Stimulated activated naive B cell treated with anti-CD40 and anti-IgM and Interleukin-4, amounts not matched to agents 10 μg/mL and 1 μg/mL and 100 μg/mL, for 72 hours (primary cell): ENCODE measurements around the gene GPR142.
A peak's percentile ranks its signal among the peaks of the same experiment; 100 is the strongest.

Experiments
- ATAC-seq, 2 donors: fragments of 150-1000 bp; cut with Tn5 transposase; replicated peaks; 2 replicates each; pipeline ENCODE4 v1.10.0; 2021; ENCODE audit warnings: moderate library complexity in 1 of 2
- DNase-seq: peaks from one replicate; pipeline ENCODE4 v3.0.0; 2021
- H3K27ac Mint-ChIP-seq: one replicate; pipeline ENCODE4 v1.8.0; 2022; ENCODE audit warnings: mild to moderate bottlenecking, mixed read lengths
- H3K27me3 Mint-ChIP-seq, 2 donors: one replicate each; pipeline ENCODE4 v1.8.0; 2022; ENCODE audit warnings: mixed read lengths in 2 of 2
- H3K36me3 Mint-ChIP-seq, 2 donors: one replicate each; pipeline ENCODE4 v1.8.0; 2022; ENCODE audit warnings: mixed read lengths in 2 of 2, mild to moderate bottlenecking in 1 of 2
- H3K4me1 Mint-ChIP-seq, 2 donors: one replicate each; pipeline ENCODE4 v1.8.0; 2022; ENCODE audit warnings: mixed read lengths in 2 of 2, mild to moderate bottlenecking in 1 of 2
- H3K4me3 Mint-ChIP-seq, 2 donors: one replicate each; pipeline ENCODE4 v1.8.0; 2022; ENCODE audit warnings: mild to moderate bottlenecking in 2 of 2, mixed read lengths in 2 of 2, moderate library complexity in 1 of 2
- H3K9me3 Mint-ChIP-seq, 2 donors: one replicate each; pipeline ENCODE4 v1.8.0; 2022; ENCODE audit warnings: mixed read lengths in 2 of 2, mild to moderate bottlenecking in 1 of 2

The GPR142 gene

DNA sequence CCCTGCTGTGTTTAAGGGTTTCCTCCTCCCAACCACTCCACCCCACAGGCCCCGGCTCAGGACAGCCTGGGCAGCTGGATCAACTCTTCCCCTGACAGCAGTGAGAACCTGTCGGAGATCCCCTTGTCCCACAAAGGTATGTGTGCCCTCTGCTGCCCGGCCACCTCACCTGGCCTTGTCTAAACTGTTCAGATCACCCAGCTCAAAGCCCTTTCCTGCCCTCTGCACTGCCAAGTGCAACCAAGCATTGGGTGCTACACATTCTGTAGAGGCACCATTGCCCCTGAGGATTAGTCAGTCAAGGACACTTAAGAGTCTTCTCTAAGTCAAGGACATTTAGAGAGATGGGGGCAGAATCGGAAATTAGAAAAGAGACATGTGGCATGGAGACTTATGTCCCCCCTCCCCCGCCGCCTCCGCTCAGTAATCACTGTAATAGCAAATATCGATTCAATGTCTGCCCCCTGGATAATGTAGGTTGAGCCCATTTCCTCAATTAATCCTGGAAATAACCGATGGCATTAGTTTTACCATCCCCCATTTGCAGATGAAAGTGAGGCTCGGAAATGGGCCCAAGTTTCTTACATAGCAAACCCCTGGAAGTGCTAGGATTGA is 13.8 kb upstream of the GPR142 start:
- Mint-ChIP-seq H3K4me3 (no peak overlapping the region), H3K36me3 (no peaks in the 10 kb centered on the region), H3K4me1 (peaks cover 6 to 9% of the 10 kb centered on the region in 2 donors), H3K27me3 (peaks cover 68 to 78% of the 10 kb centered on the region in 2 donors), H3K9me3 (no peaks in the 10 kb centered on the region), H3K27ac (no peak overlapping the region)
- no peak for ATAC-seq
- DNase-seq, result no peak

- H3K4me1 Mint-ChIP-seq, result peaks cover 6 to 9% of the 10 kb centered on the region in 2 donors
- ATAC-seq (peak; percentile 77 to 87), DNase-seq (peak; percentile 46)
- H3K27ac Mint-ChIP-seq, result no peak overlapping the region
- no peaks in the 10 kb centered on the region for H3K36me3 Mint-ChIP-seq
- H3K27me3 Mint-ChIP-seq, result peaks cover 67 to 76% of the 10 kb centered on the region in 2 donors
- H3K9me3 Mint-ChIP-seq, result no peaks in the 10 kb centered on the region
- no peak overlapping the region for H3K4me3 Mint-ChIP-seq
These were observed 13.2 kb upstream of the GPR142 start for GRCh38 chr17:74354123-74354522.

DNA sequence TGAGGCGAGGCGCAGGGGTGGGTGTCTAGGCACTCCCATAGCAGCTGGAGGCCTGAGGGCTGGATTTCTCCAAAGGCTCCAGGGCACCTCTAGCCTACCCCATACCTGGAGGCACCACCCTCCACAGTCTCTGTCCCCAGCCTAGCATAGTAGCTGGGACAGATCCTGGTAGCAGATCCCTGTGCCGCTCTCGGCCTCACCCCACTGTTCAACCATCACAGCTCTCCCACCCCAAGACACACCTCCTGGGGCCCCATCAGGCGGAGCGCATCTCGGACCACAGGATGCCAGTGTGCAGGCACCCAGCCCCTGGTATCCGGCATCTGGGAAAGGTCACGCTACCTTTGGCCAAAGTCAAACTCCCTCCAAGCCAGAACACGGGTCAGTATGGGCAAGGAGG is 12.7 kb upstream of the GPR142 start:
- Mint-ChIP-seq H3K4me3 (no peak overlapping the region), H3K27me3 (peaks cover 69 to 78% of the 10 kb centered on the region in 2 donors), H3K27ac (no peak overlapping the region), H3K36me3 (no peaks in the 10 kb centered on the region), H3K9me3 (no peaks in the 10 kb centered on the region), H3K4me1 (peaks cover 6 to 9% of the 10 kb centered on the region in 2 donors)
- ATAC-seq (no peak), DNase-seq (no peak)

GRCh38 chr17:74355065-74355464 is 12.2 kb upstream of the GPR142 start:
- Mint-ChIP-seq H3K4me3 (no peak overlapping the region), H3K4me1 (peaks cover 6 to 9% of the 10 kb centered on the region in 2 donors), H3K9me3 (no peaks in the 10 kb centered on the region), H3K27me3 (peaks cover 68 to 80% of the 10 kb centered on the region in 2 donors), H3K27ac (no peak overlapping the region), H3K36me3 (no peaks in the 10 kb centered on the region)
- no peak for DNase-seq
- ATAC-seq, result no peak

GRCh38 chr17:74356646-74357465 is 10.4 kb upstream of the GPR142 start:
- Mint-ChIP-seq H3K27me3 (peaks cover 67 to 86% of the 10 kb centered on the region in 2 donors), H3K9me3 (no peaks in the 10 kb centered on the region), H3K4me1 (peaks cover 6 to 12% of the 10 kb centered on the region in 2 donors), H3K27ac (no peak overlapping the region), H3K36me3 (no peaks in the 10 kb centered on the region), H3K4me3 (peak overlapping the region in 1 of 2 donors; percentile 54)
- DNase-seq (no peak), ATAC-seq (no peak)

GRCh38 chr17:74357466-74357809 is 9.9 kb upstream of the GPR142 start:
- H3K9me3 Mint-ChIP-seq, result no peaks in the 10 kb centered on the region
- peaks cover 67 to 86% of the 10 kb centered on the region in 2 donors for H3K27me3 Mint-ChIP-seq
- no peak for DNase-seq
- no peaks in the 10 kb centered on the region for H3K36me3 Mint-ChIP-seq
- no peak overlapping the region for H3K27ac Mint-ChIP-seq
- H3K4me3 Mint-ChIP-seq, result no peak overlapping the region
- H3K4me1 Mint-ChIP-seq, result peaks cover 6 to 14% of the 10 kb centered on the region in 2 donors
- no peak for ATAC-seq

- Mint-ChIP-seq H3K9me3 (no peaks in the 10 kb centered on the region), H3K27ac (no peak overlapping the region), H3K4me3 (no peak overlapping the region), H3K4me1 (peaks cover 6 to 14% of the 10 kb centered on the region in 2 donors), H3K27me3 (peaks cover 62 to 77% of the 10 kb centered on the region in 2 donors), H3K36me3 (no peaks in the 10 kb centered on the region)
- DNase-seq (no peak), ATAC-seq (no peak)
These were observed 8.6 kb upstream of the GPR142 start for GRCh38 chr17:74358697-74359096.

DNA sequence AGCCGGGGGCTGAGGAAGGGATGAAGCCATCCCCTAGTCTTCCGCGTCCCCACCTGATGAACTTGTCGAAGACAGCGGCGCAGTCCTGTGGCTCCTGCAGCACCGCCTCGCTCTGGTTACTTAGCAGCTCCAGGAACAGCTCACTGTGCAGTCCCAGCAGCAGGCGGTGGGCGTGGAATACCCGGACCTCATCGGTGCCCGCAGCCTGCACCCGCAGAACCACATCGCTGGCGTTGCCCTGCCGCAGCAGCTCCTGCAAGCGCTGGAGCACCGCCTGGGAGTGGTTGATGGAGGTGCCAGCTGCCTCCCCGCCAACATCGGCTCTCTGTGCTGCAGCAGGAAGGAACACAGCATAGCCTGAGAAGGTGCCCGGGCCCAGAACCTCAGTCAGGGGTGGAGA is 7.4 kb upstream of the GPR142 start:
- H3K4me3 Mint-ChIP-seq, result no peak overlapping the region

GRCh38 chr17:74360899-74361229 is 6.4 kb upstream of the GPR142 start:
- ATAC-seq (no peak), DNase-seq (no peak)
- Mint-ChIP-seq H3K36me3 (no peaks in the 10 kb centered on the region), H3K27ac (no peak overlapping the region), H3K4me3 (no peak overlapping the region), H3K27me3 (peaks cover 46 to 61% of the 10 kb centered on the region in 2 donors), H3K9me3 (no peaks in the 10 kb centered on the region), H3K4me1 (peaks cover 0 to 5% of the 10 kb centered on the region in 2 donors)

More for the DNA sequence above, 7.4 kb upstream of the GPR142 start:
- peaks cover 54 to 65% of the 10 kb centered on the region in 2 donors for H3K27me3 Mint-ChIP-seq
- no peak for ATAC-seq
- no peak for DNase-seq
- H3K36me3 Mint-ChIP-seq, result no peaks in the 10 kb centered on the region
- H3K27ac Mint-ChIP-seq, result no peak overlapping the region
- H3K4me1 Mint-ChIP-seq, result peaks cover 0 to 5% of the 10 kb centered on the region in 2 donors
- no peaks in the 10 kb centered on the region for H3K9me3 Mint-ChIP-seq

GRCh38 chr17:74361230-74362068 is 5.9 kb upstream of the GPR142 start, which contains the start of gene BTBD17:
Gene BTBD17 (minus strand): TSS chr17:74361868. CDS start chr17:74361819, 49 bp downstream.
- peak; percentile 60 to 64 for ATAC-seq
- no peak for DNase-seq
- no peak within 1 kb of the TSS for H3K4me3 Mint-ChIP-seq
- H3K27me3 Mint-ChIP-seq, result peaks cover 41 to 61% of the 10 kb centered on the region in 2 donors
- H3K9me3 Mint-ChIP-seq, result no peaks in the 10 kb centered on the region
- no peaks in the 10 kb centered on the region for H3K36me3 Mint-ChIP-seq
- peak within 1 kb of the TSS; percentile 42 for H3K27ac Mint-ChIP-seq
- H3K4me1 Mint-ChIP-seq, result peaks cover 0 to 5% of the 10 kb centered on the region in 2 donors

GRCh38 chr17:74362069-74362405 is 5.3 kb upstream of the GPR142 start:
- H3K4me1 Mint-ChIP-seq, result peaks cover 0 to 5% of the 10 kb centered on the region in 2 donors
- H3K4me3 Mint-ChIP-seq, result no peak overlapping the region
- peak overlapping the region; percentile 42 for H3K27ac Mint-ChIP-seq
- ATAC-seq, result no peak
- H3K9me3 Mint-ChIP-seq, result no peaks in the 10 kb centered on the region
- peaks cover 44 to 65% of the 10 kb centered on the region in 2 donors for H3K27me3 Mint-ChIP-seq
- no peaks in the 10 kb centered on the region for H3K36me3 Mint-ChIP-seq
- DNase-seq, result no peak

GRCh38 chr17:74362810-74363498 is 4.4 kb upstream of the GPR142 start:
- H3K27ac Mint-ChIP-seq, result no peak overlapping the region
- DNase-seq (no peak), ATAC-seq (no peak)
- no peaks in the 10 kb centered on the region for H3K36me3 Mint-ChIP-seq
- H3K9me3 Mint-ChIP-seq, result no peaks in the 10 kb centered on the region
- peaks cover 49 to 70% of the 10 kb centered on the region in 2 donors for H3K27me3 Mint-ChIP-seq
- no peak overlapping the region for H3K4me3 Mint-ChIP-seq
- peaks cover under 1 to 5% of the 10 kb centered on the region in 2 donors for H3K4me1 Mint-ChIP-seq

DNA sequence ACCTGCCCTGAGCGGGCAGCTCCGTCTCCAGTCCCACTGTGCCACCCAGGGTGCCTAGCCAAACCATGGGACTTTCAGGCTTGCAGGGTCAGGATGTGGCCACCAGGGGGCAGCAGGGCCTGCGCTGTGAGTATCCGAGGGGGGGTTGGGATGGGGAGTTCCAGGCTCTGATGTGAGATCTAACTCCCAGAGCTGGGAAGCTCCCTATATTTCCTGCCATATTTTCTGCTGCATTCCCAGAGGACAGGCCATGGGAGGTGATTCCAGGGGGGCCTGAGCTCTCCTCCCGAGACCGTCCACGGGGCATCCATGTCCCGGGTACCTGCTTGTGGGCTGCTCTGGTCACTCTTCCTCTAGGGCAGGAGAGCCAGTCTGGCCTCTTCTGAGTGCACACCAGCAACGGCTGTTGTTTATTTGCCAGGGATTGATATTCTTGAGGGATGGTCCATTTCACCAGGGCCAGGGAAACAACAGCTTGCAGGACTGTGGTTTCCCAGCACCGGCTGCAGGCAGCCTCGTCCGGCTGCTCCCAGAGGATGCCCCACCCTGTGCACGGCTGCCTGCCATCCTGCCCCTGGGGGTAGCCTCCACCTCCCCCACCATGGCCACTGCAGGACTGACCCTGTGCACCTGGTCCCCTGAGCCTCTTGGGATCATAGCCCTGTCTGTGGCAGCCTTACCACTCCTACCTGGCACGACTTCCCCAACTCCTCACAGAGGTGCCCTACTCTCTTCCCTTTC is 1.2 kb downstream of the GPR142 start:
- Mint-ChIP-seq H3K4me1 (peaks cover 12 to 17% of the 10 kb centered on the region in 2 donors), H3K9me3 (no peaks in the 10 kb centered on the region), H3K4me3 (no peak overlapping the region), H3K27ac (no peak overlapping the region), H3K36me3 (no peaks in the 10 kb centered on the region), H3K27me3 (peaks cover 44 to 68% of the 10 kb centered on the region in 2 donors)
- ATAC-seq, result peak; percentile 76 to 80
- peak; percentile 48 for DNase-seq
